Brain microvascular endothelial cell (primary cell): ENCODE data around the gene KAZN.

Source experiments
- DNase-seq: peaks from one replicate; pipeline ENCODE4 v3.0.0-alpha.2; 2020
- H3K27ac ChIP-seq: fragments of 250-450 bp; sonication (Bioruptor Pico); 2 replicates; pipeline ENCODE4 v1.5.1; 2020; ENCODE audit warnings: mild to moderate bottlenecking, moderate library complexity
- H3K27me3 ChIP-seq: fragments of 250-450 bp; sonication (Bioruptor Pico); replicated peaks from 2 replicates; pipeline ENCODE4 v1.5.1; 2020; ENCODE audit warnings: mild to moderate bottlenecking
- H3K36me3 ChIP-seq: fragments of 250-450 bp; sonication (Bioruptor Pico); replicated peaks from 2 replicates; pipeline ENCODE4 v1.5.1; 2020; ENCODE audit warnings: mild to moderate bottlenecking
- H3K4me3 ChIP-seq: 2 replicates; pipeline ENCODE4 v1.5.1; 2011; ENCODE audit warnings: low read depth, mild to moderate bottlenecking, control low read depth, low read length, moderate library complexity
- CTCF ChIP-seq: IDR thresholded peaks from 2 replicates; pipeline ENCODE4 v1.5.1; 2011; ENCODE audit warnings: low read depth, mild to moderate bottlenecking, moderate library complexity, low read length, control low read depth, inconsistent platforms; ENCODE audit errors: missing control alignments
- in situ Hi-C: cut with HindIII; loops from 2 replicates; pipeline ENCODE4 v1.10.0; 2017; ENCODE audit warnings: low sequenced_read_pairs, low pct_ligation_motif_present

The KAZN gene

GRCh38 chr1:15156807-15157380 lies 558.4 kb downstream of the KAZN start:
- H3K27me3 ChIP-seq: no peaks in the 10 kb centered on the region
- no peaks in the 10 kb centered on the region for H3K36me3 ChIP-seq
- no peak for TF ChIP-seq CTCF
- no peak for DNase-seq
- in situ Hi-C loops: no loop called here
- no peak overlapping the region for H3K27ac ChIP-seq
- no peak overlapping the region for H3K4me3 ChIP-seq

- H3K4me3 ChIP-seq: no peak overlapping the region
- TF ChIP-seq CTCF: no peak
- peak overlapping the region; percentile 65 for H3K27ac ChIP-seq
- no peaks in the 10 kb centered on the region for H3K36me3 ChIP-seq
- DNase-seq: no peak
- H3K27me3 ChIP-seq: no peaks in the 10 kb centered on the region
- in situ Hi-C loops: no loop called here
These were observed 559.3 kb downstream of the KAZN start for GRCh38 chr1:15157524-15158399.

- Histone ChIP-seq H3K36me3 (no peaks in the 10 kb centered on the region), H3K27me3 (no peaks in the 10 kb centered on the region), H3K27ac (peak overlapping the region; percentile 65), H3K4me3 (no peak overlapping the region)
- DNase-seq: peak; percentile 84
- TF ChIP-seq CTCF: no peak
- in situ Hi-C loops: no loop called here
These were observed 560.2 kb downstream of the KAZN start for GRCh38 chr1:15158506-15159165.

GRCh38 chr1:15159166-15159555 lies 560.7 kb downstream of the KAZN start:
- Histone ChIP-seq H3K27me3 (no peaks in the 10 kb centered on the region), H3K27ac (peak overlapping the region; percentile 65), H3K4me3 (no peak overlapping the region), H3K36me3 (no peaks in the 10 kb centered on the region)
- no peak for DNase-seq
- in situ Hi-C loops: no loop called here
- TF ChIP-seq CTCF: no peak

- Histone ChIP-seq H3K36me3 (no peaks in the 10 kb centered on the region), H3K4me3 (no peak overlapping the region), H3K27ac (no peak overlapping the region), H3K27me3 (no peaks in the 10 kb centered on the region)
- no peak for TF ChIP-seq CTCF
- in situ Hi-C loops: no loop called here
- DNase-seq: no peak
These were observed 562.1 kb downstream of the KAZN start for GRCh38 chr1:15160626-15161025.
